NAMALWA (cell line): ENCODE data around the gene PTPRG.

Experiments
- DNase-seq: peaks from one replicate; pipeline ENCODE4 v3.0.0-alpha.2; 2015; ENCODE audit warnings: low spot score

The PTPRG gene

DNA sequence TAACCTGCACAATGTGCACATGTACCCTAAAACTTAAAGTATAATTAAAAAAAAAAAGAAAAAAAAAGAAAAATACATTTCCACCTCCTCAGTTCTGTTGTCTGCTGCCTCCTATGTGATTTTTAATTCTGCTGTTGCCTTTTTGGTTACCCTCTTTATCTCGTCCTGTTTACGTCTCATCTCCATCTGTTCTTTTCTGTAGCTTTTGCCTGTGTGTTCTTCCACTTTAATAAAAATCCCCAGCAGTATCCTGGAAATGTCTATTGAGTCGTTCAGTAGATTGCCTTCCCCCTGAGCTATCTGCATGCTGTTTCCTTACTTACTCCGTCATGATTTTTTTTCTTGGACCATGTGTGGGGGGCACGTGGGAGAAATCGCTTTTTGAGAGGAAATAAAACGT is 509.5 kb downstream of the PTPRG start:
- no peak for DNase-seq

DNA sequence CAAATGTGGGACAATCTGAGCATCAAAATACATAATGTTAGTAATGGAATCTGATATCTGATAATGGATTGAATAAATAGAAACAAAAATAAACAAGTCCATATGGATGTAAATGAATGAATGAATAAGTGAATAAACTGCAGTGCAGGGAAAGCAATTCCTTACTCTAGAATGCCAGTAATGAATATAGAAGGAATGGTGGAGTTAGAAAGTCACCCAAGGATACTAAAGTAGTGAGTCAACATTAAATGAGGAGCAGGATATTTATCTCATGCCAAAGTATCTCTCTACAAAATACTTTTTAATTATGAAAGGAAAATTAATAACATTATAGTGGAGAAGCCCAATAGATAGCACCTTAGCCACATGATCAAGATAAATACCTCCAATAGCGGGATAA is 511.7 kb downstream of the PTPRG start:
- DNase-seq: no peak

DNA sequence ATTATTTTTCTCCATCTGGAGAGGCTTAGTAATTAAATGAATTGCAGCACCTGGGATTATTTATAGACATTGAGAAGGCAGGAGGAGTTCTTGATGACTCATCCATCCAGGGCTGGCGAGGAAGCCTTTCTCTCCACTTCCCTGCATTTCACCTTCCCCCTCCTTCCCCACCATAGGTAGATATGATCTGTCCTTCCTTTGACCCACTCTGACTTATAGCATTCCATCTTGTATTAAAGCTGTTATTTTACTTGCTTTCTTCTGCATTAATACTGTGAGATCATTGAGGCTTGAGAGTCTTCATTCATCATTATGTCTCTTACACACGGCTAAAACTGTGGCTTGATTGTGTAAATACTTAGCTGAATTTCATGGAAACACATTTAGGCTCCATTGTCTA is 523.2 kb downstream of the PTPRG start:
- no peak for DNase-seq

DNA sequence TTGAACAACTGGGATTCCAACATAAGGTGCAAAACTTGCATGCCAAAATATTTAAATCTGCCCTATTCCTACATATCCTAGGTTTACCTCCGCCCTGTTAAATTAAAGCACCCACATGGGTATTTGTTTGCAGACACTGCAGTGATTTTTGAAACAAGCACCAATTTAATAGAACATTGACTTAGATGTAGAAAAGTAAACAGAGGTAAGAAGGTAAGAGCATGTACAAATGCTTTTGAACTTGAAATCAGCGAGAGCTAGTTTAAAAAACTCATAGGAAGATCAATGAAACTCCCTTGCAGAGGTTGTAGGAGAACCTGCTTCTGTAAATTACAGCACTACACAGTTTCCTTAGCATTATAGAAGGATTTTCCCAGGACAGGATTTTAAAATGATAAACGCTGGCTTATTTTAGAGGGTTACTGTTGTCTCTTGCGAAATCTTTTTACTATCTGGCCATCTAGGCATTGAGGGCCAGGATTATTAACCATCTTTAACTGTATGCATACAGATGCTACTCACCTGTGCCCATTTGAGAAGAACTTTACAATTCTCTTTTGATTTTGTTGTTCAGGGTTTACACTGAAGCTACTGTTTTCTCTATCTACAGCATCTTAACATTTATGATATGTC is 527.2 kb downstream of the PTPRG start:
- no peak for DNase-seq

DNA sequence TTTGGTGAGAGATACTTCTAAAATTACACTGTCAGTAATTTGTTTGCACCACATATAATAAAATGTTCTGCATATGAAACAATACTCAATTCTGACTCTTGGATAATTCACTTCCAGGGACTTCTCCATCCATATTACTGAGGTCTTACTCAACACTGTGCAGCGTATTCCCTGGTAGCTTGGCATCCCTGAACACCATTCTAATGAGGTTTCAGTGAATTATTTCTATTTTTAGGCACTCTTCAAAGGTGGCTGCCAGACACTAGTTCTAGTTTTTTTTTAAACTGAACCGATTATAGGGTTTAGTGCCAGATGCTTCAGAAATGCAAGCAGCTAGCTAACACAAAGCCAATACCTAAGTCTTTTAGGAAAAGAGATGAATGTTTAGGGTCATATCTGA is 528.7 kb downstream of the PTPRG start:
- DNase-seq: no peak

DNA sequence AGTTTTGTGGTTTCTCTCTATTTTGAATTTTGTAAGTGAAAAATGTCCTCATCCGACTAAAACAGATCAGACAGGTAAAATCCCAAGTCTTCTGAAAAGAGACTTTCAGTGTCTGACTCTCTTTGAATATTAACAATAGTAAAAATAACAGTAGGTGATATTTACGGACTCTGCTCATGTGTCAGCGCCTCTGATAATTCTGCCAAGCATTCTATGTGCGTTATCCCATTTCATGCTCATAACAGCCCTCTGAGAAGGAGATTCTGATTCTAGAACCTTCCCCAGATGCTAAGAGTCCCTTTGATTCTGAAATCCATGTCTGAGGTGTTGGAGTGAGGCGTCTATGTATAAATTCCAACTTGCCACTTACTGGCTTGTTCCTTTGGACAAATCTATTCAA is 529.1 kb downstream of the PTPRG start:
- no peak for DNase-seq

DNA sequence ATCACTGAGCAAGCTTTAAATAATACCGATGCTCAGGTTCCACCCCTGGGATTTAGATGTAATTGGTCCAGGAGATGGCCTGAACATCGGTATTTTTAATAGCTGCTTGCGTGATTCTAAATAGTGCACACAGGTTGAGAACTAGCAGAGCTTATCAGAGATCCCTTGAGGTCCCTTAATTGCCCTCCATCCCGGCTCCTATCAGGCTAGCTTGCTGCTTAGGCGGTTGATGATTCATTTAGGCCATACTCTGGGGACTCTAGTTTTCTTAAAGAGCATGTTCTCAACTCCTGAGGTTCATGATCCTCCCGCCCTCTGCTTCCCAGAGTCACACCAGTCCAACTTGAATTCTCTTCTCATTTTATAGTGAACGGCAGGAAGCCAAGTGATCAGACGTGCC is 531.7 kb downstream of the PTPRG start:
- DNase-seq: no peak

DNA sequence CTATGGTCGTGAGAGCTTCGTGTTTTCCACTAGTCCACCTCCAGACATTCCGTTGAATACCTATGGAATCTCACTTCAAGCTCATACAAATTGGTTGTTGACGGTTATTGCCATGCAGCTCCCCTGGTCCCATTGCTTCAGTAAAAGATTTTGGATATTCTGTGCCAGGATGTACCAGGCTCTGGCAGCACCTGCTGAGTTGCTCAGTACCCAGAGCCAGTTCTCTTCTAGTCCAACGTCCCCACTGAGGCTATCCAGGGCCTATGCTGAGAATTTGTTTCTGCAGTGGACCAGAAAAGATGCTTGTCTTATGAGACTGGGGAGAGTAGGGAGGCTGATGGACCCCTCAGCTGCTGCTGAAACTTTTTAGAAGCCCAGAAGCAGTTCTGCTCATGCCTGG is 533.1 kb downstream of the PTPRG start:
- no peak for DNase-seq

DNA sequence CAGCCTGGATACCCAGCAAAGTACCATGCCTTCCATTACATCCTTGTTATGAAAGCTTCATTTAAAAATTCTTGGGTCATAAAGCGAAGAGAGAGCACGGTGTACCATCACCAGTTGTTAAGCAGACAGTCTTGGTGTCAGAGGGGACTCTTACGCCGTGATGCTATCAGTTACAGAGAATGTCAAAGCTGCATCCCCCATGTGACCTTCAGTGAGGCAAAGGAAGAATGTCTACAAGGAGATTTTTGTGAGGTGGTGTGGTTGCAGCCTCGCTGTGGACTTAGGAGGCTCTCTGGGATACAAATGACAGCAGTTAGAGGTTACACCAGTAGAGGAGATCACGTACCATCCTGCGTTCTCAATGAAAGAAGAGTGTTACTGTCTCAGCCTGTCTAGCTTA is 533.7 kb downstream of the PTPRG start:
- DNase-seq: no peak

DNA sequence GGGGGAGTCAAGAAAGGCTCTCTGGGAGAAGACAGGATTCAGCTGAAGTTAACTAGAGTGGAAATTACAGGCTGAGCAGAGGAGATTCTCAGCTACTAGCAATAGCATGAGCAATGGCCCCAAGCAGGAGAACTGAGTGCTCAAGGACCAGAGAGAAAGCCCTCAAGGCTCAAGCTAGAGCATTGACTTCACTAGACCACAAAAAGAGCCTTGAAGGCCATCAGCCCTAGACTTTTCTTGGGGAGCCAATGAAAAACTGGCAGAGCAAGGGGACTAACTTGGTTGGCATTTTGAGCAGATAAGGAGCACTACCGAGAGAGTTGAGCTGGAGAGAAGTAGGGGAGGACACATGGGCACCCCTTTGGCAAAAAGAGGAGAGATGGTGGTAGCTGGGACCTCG is 534.4 kb downstream of the PTPRG start:
- DNase-seq: no peak

DNA sequence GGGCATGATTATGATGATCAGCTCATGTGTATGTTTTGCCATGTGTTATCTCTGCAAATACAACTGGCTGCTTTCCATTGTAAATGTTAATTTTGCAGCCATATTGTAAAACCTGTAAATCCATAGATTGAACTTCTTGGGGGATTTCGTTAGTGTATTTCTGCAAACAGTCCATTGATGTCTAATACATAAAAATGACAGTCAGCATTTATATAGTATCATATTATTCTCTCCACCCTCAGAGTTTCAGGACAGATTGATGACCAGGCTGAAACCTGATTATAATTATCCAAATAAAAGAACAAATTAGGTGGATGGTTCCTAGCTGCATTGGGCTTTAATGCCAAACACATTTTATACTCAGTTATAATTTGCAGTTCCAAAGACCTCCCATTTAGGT is 535.1 kb downstream of the PTPRG start:
- DNase-seq: no peak

DNA sequence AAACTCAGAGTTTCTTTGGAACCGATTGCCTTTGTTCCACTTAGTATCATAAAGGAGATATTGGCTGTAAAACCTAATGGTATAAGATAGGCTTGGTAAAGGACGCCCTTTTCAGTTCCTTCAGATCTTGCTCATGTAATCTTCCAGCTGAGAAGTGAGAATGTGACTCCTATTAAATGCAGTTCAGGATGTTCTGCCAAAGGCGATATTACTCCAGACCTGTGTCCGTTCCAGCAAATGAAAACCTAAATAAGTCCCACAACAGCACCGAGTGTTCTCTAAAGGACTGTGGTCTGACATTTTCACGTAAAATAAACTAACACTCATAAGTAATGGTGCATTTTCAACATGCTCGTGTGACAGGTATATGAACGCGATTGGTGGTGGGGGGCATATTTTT is 535.8 kb downstream of the PTPRG start:
- no peak for DNase-seq

DNA sequence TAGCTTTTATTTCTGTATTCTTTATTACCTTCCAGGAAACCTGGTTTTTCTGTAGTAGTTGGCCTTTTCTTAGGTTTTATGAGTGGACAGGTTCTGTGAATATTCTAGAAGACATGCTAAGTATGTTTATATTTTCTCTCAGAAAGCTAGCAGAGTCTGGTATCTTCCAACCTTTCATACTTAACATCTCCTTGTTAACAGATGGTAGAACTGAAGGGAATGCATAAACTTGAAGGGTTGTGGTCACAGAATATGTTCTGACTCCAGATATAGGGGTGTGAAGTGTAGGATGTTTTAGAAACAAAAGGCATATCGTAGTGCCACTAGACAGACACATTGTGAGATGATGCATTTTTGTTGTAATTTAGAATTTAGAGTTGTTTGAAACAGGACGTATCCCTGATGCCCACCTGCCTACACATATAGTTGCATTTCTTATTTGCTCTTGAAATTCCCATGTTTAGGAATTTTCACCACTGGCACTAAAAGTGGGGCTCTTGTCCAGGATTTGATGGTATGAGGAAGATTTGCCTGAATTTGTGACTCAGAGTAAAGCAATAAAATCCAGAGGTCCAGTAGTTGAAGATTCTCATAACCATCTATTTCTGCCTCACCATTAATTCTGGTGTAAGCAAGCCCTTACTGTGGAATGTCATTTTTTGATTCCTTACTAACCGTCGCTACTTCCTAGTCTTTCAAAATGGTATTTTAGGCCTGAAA is 537.4 kb downstream of the PTPRG start:
- DNase-seq: no peak

DNA sequence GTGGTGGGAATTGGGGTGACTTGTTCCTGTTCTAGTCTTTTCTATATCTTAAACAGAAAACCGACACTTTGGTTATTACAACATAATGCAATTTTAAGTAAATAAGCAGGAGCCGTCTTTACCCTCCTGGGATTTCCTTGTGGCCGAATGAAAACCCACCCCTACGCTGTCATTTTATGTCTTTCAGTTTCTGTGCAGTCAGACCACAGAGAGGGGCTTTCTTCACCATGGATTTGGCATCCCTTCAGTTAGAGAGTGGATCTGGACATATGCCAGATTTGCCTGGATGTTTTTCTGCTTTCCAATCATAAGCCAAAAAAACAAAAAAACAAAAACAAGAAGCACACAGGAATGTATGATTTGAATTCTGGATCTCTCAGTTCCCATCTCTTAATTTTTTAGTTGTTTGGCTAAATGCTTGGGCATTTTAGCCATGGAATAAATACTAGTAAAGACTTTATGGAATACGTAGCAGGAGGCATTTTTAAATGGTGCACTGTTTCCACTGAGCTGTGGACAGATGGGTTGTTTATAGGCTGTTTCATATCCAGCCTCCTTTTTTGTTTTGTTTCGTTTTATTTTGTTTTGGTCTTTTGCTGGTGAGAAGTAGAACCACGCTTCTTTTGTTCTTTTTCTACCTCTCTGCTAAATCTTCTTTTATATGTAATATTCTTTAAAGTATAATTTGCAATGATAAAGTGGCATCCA is 539.1 kb downstream of the PTPRG start:
- no peak for DNase-seq

DNA sequence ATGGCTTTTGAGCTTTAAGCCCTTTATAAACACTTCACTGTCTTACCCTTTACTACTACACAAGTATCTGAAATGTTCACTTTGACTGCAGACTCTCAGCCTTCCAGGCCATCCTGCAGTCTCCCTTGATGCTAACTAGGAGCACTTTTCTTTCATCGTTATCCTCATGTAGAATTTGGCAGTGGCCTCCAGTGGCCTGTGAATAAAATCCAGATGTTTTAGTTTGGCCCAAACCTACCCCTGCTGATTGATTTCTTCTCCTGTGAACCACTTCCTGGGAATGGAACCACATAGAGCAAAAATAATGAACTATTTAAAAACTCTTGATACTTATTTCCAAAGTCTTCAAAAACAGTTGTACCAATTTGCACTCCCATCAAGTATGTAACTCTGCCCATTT is 540.1 kb downstream of the PTPRG start:
- DNase-seq: no peak

DNA sequence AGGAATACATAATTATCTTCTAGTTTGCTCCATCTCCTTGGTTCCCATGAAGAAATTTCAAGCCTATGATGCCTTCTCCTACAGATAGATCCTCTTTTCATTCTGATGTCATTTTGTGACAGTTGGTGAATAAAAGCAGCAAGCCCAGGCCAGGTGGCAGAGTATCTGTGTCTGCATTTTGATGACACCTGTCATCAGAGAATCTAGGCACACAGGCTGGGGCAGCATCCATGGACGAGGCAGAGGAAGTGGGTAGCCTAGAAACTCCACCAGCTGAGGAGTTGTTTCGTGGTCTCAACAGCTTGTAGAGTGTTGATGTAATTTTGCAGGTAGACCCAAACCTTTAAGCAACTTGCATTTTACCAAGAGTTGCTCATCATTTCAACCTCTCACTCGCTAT is 542.2 kb downstream of the PTPRG start:
- DNase-seq: no peak

DNA sequence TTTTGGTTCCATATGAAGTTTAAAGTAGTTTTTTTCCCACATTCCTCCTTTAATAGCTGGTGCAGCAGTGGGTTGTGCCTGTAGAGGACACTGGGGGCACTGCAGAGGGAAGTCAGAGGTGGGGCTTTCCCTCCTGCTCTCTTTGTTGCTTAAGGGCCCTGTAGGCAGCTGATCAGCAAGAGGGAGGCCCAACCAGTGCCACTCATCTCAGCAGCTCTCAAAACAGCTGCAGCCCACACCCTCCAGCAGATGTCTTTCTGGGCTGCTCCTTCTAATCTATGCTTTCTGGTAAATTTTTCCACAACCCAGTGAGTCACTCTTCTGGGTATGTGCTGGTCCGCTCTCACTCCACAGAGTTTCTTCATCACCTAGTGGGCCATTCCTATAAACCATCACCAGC is 548.2 kb downstream of the PTPRG start:
- DNase-seq: peak; percentile 1

DNA sequence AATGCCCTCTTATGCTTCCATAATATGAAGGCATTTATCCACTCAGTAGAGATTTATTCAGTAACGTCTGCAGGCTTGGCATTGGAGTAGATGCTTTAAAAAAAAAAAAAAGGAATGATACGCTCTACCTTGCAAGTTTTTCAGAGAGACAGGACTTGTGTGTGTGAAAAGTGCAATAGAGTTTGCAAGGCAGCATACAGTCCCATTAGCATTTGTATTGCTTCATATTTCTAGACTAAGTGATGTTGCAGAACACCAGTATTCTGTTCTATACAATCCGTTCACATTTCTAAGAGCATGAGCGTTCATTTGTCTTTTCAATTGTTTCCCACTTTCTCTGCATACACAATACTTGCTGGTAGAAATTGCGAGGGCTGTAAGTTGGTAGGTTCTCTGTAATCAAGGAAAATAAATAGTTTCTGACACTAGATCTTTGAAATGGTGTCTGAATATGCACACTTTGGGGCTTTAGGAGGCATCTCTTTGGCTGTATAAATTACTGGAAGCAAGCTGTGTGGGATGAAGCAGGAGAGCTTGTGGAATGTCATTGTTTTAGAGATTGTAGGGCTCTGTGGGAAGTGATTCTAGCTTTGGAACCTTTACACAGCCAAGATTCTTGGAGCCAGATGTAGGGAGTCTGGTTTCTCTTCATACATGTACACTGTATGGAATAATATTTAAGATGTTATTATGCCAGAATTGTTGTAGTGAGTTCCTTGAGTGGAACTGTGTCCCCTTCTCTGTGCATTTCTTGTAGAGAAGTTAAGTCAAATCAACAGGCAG is 549.3 kb downstream of the PTPRG start:
- DNase-seq: no peak

DNA sequence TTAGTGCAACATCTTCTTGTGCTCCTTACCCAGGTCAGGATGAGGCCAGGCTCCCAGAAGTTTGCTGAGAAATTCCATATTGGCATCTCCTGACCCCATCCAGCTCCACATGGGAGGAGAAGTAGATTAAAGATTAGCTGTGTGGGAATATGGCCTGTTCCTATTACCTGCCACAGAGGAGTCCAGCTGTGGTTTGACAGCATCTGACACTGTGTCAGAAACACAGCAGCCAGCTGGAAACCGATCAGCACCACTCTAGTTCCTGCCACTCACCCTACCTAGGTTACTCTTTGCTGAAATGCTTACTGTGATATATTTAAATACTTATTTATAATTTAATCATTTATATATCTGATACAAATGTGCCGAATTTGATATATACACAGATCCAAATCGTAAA is 551.7 kb downstream of the PTPRG start:
- DNase-seq: no peak

DNA sequence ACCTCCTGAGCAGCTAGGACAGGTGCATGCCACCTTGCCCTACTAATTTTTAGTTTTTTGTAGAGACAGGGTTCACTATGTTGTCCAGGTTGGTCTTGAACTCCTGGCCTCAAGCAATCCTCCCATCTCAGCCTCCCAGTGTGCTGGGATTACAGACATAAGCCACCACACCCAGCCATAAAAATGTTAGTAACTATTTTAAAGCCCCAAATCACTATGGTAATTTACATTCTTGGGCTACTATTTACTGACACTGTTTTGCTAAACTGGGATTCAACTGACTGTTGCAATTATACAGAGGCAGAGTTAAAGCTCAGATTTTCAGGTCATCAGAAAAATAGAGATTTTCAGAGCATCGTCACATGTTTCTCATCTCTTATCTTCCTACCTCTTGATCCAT is 553.4 kb downstream of the PTPRG start:
- no peak for DNase-seq

DNA sequence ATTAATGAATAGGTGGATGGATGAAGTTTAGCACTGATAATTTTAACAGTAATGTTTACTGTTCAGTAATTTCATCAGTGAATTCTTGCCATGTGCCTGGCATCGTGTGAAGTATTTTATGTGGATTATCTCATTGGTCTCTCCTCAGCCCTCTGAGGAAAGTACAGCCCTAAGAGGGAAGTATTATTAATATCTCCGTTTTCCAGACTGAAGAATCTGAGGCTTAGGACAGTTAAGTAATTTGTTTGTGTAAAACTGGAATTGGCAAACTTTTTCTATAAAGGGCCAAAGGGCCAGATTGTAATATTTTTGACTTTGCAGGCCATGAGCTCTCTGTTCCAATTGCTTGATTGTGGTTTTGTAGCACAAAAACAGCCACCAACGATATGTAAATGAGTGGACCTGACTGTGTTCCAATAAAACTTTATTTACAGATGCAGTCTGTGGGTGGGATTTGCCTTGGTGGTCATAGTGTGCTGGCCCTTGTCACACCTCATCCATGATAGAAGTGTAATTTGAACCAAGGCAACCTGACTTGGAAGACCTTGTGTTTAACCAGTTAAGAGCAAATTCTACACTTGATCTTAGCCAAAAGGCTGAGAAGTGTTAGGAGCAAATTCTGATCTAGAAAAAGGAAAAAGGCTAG is 556.7 kb downstream of the PTPRG start:
- DNase-seq: no peak

DNA sequence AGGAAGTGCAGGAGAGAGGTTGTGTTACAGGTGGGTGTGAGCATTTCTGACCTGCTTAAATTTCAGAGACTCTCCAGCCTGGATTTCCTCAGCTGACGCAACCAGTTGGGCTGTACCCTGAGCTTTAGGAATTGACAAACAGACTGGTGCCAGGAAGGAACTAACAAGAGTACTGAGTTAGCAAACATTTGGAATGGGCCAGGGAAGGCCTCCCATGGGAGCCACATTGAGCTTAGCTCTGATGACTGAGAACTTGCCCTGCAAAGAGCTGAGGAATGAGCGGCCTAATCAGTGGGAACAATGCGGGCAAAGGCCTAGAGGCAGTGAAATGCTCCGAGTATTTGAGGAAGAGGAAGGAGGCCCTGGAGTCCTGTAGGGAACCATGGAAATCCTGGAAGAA is 557.8 kb downstream of the PTPRG start:
- DNase-seq: no peak
